Right lobe of liver (tissue), 4 donors: ENCODE results near the gene TMEM134.

Experiments used
- CTCF ChIP-seq, 4 donors: fragments of 200-600 bp in 3 of 4; fragments of 450-650 bp in 1 of 4; IDR thresholded peaks; one replicate each; pipeline versions ENCODE4 v1.5.1 to v1.8.0; 2016 to 2022; ENCODE audit warnings: antibody characterized with exemption in 4 of 4, mild to moderate bottlenecking in 2 of 4
- POLR2A ChIP-seq: fragments of 450-650 bp; IDR thresholded peaks from one replicate; pipeline ENCODE4 v1.6.1; 2017; ENCODE audit warnings: antibody characterized with exemption, mild to moderate bottlenecking
- donor health status: DM: no; HTN: no; CAD: no.
- donor health status: DM: no; HTN: no; CAD: no.
- donor health status: DM: no; HTN: yes; CAD: no.

- no peak for TF ChIP-seq CTCF (IDR thresholded peaks at IDR 0.05)
- TF ChIP-seq POLR2A, result no peak
Measured at GRCh38 chr11:67497656-67498291, 28.7 kb upstream of the TMEM134 start.
